NCI-H187 treated with DMSO at 0.1 percent for 48 hours (cell line): ENCODE measurements around the gene SKIL.
A peak's percentile ranks its signal among the peaks of the same experiment; 100 is the strongest.

Source experiments
- DNase-seq: peaks from one replicate; lab custom pipeline; 2025; lab: John Stamatoyannopoulos, UW

The SKIL gene

GRCh38 chr3:170397685-170398084 is 40.2 kb downstream of the SKIL start:
- DNase-seq = no peak

DNA sequence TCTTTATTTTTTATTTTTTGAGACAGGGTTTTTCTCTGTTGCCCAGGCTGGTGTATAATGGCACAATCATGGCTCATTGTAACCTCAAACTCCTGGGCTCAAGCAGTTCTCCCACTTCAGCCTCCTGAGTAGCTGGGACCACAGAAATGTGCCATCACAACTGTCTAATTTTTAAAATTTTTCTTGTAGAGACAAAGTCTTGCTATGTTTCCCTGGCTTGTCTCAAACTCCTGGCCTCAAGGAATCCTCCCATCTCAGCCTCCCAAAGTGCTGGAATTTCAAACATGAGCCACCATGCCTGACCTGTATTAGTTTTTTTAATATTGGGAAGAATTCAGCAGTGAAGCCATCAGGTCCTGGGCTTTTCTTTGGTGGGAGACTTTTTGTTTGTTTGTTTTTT is 47.6 kb downstream of the SKIL start:
- DNase-seq = no peak

GRCh38 chr3:170410428-170411029 is 53.0 kb downstream of the SKIL start:
- DNase-seq = no peak

DNA sequence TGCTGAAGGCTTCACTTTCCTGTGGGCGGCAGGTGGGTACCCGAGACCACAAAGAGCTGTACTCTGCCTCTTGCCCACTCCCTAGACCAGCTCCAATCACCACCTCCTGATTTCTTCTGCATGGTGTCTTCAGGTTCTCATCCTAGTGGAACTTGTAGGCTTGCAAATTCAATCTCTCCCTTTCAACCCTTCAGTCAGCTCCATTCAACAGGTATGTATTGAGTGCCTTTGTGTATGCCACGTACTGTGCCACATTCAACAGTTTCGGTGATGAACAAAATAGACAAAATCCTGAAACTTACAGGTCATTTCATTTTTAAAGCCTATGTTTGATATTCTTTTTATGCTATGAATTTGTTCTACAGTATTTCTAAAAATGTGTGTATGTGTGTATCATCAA is 55.8 kb downstream of the SKIL start:
- DNase-seq = no peak

GRCh38 chr3:170414202-170414663 is 56.7 kb downstream of the SKIL start:
- DNase-seq = peak; percentile 44

DNA sequence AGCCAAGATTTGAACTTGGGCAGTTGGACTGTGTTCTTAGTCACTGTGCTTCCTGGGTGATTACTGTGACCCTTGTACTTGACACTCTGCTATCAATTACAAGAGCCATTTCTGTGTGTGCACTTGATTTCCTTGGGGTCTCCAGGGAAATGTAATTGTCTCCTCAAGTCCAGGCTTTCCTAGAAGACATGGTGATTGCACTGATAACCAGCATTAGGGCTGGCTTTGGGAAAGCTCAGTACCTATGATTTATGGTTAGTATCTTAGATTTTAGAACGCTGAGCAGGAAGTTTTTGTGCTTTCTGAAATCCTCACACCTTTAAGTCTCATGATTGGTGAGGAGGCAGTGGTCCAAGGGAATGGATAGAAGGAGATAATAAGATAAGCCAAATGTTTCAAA is 59.6 kb downstream of the SKIL start:
- DNase-seq = no peak

- no peak for DNase-seq
These were observed 61.2 kb downstream of the SKIL start, which contains the start of gene CLDN11 for GRCh38 chr3:170418422-170419398. TSS of gene CLDN11 (plus strand) at chr3:170418868. CDS start at chr3:170419067, 199 bp downstream.

- no peak for DNase-seq
These were observed 62.1 kb downstream of the SKIL start for GRCh38 chr3:170419557-170420087.

DNA sequence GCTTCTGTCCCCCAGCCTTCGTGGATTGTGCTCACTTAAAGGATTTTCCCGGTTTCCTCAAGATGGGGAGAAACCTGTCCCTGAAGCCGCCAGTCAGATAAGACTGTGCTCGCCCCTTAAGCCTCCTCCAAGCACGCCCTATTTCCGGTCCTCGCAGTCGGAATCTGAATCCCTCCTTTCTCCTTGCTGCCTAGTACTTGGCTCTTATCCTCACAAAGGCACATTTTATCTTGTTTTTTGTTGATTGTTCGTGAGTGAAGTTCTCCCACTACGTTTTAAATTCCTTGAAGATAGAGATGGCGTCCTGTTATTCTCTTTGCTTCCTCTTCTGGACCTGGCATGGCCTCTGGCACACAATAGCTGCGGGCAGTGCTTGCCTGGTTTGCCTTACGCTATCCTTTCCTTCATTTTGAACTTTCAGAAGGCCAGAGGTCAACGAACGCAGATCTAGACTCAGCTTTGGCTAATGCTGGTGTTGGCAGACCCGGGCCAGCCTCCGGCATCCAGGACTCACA is 62.8 kb downstream of the SKIL start:
- DNase-seq = no peak

GRCh38 chr3:170421111-170421641 is 63.7 kb downstream of the SKIL start:
- DNase-seq = no peak

DNA sequence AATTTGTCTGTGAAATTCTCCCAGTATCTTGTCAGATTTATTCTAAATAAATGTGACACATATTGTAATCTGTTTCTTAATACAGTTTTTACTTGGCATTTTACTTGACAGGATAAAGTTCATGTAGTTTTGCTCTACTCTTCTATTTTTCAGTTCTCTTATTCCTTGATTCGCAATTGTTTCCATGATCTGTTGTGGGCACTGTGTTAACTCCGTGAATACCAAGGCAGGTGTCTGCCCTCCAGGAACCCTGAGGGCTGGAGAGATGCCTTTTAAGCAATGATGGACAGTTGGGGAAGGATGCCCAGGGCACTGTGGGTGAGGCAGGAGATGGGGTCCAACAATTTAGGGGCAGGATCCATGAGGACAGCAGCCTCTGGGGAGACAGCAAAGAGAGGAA is 64.2 kb downstream of the SKIL start:
- no peak for DNase-seq

GRCh38 chr3:170423001-170423615 is 65.6 kb downstream of the SKIL start:
- DNase-seq = no peak

- DNase-seq = no peak
These were observed 67.4 kb downstream of the SKIL start for GRCh38 chr3:170424879-170425278.

GRCh38 chr3:170425491-170426239 is 68.2 kb downstream of the SKIL start:
- DNase-seq = peak; percentile 32

- DNase-seq = no peak
These were observed 68.8 kb downstream of the SKIL start for GRCh38 chr3:170426240-170426797.

- no peak for DNase-seq
These were observed 70.6 kb downstream of the SKIL start for GRCh38 chr3:170428095-170428494.

GRCh38 chr3:170429050-170429449 is 71.5 kb downstream of the SKIL start:
- no peak for DNase-seq

DNA sequence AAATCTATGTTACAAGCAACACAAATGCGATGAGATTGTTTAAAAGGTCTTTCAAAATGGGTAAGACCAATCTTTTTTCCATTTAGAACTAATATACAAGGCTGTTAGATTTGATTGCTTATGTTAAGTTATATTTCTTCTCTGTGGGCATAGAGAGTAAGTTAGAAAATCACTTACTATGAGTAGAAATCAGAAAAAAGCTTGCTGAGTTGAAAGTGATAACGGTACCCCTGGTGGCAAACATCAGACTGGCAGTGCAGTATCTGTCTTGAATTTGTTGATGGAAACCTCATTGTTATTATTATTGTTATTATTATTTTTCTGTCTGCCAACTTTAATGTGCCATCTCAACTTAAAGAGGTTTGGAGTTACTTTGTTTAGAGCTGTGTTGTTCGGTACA is 73.5 kb downstream of the SKIL start:
- no peak for DNase-seq

- no peak for DNase-seq
These were observed 74.9 kb downstream of the SKIL start for GRCh38 chr3:170432416-170432815.

DNA sequence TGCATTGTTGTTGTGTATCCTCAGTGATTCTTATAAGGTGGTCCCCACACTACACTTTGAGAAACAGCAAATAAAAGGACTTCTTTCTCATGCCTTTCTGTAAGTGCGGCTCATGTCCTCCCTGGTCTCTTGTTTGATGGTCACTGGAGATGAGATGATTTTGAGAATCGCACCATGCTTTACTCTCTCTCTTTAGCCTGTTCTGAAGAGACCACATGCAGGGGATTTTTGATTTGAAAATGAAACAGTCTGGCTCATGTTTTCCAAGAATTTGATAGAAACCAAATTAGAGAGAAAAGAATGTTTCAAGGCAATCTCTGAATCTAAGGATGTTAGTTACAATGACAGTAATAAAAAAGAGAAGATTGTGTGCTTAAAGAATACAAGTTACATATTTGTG is 79.2 kb downstream of the SKIL start:
- DNase-seq = no peak

DNA sequence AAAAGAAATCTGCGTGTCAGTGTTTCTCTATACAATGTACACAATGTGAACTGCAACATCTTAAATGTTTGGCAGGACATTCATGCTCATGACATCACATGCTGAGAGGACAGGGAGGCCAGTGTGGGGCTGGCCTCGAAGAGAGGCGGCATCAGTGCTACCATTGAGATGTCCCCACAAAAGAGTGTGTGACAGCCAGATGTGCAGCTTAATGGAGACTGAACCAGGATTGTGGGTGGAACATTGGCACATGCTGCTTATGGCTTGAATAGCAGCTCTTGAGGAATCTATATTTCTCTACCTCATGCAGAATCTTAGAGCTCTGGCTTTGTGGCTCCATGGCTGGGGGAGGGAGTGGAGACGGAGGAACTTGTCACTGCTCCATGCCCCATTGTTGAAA is 79.7 kb downstream of the SKIL start:
- DNase-seq = no peak
